HepG2 (cell line): ENCODE measurements around the gene ADD2. TPM values are rescaled to one million over a fixed set of nuclear protein-coding genes. Genes with fewer than 3 reads are reported as not detected.

Experiments
- TIGD3 ChIP-seq: sonication (generic); formaldehyde crosslinking; IDR thresholded peaks from 2 replicates; pipeline ENCODE4 v1.5.1; 2020; ENCODE audit warnings: mild to moderate bottlenecking, missing genetic modification reagents, borderline replicate concordance
- TOPORS ChIP-seq: sonication (generic); formaldehyde crosslinking; IDR thresholded peaks from 2 replicates; pipeline ENCODE4 v1.8.0; 2023; ENCODE audit warnings: mild to moderate bottlenecking, missing genetic modification reagents
- ZBTB7B ChIP-seq: sonication (generic); formaldehyde crosslinking; IDR thresholded peaks from 2 replicates; pipeline ENCODE4 v1.4.0; 2020; ENCODE audit warnings: missing genetic modification reagents
- ZNF260 ChIP-seq: sonication (generic); formaldehyde crosslinking; IDR thresholded peaks from 2 replicates; pipeline ENCODE4 v1.4.0; 2020; ENCODE audit warnings: missing genetic modification reagents, low read depth, mild to moderate bottlenecking, borderline replicate concordance
- ZNF407 ChIP-seq: sonication (generic); formaldehyde crosslinking; IDR thresholded peaks from one replicate; pipeline ENCODE4 v1.5.1; 2020; ENCODE audit warnings: mild to moderate bottlenecking, missing genetic modification reagents; ENCODE audit errors: not compliant biosample characterization
- ZNF512 ChIP-seq: sonication (generic); formaldehyde crosslinking; IDR thresholded peaks from 2 replicates; pipeline ENCODE4 v1.4.0; 2020; ENCODE audit warnings: mild to moderate bottlenecking, missing genetic modification reagents
- polyA plus RNA-seq, 8 experiments: library from polyadenylated mRNA; depleted of rRNA in 3 of 8; stranded (reverse) in 7 of 8; unstranded in 1 of 8; fragments of >200 nt; fragmentation: Illumina TruSeq in 4 of 8; extraction: Trizol in 4 of 8; gene quantifications; 2 replicates each; pipeline versions ENCODE4 v1.2.1 to v1.2.3, GENCODE V29; 2011 to 2016; ENCODE audit warnings: low read depth in 4 of 8, missing spikeins in 1 of 8, mixed read lengths in 1 of 8; ENCODE audit not compliant: insufficient read depth in 1 of 8
- total RNA-seq, 5 experiments: library from RNA; depleted of rRNA; stranded (reverse); fragments of >200 nt; fragmentation: Illumina TruSeq; extraction: Trizol; gene quantifications; 2 replicates each; pipeline ENCODE4 v1.2.3, GENCODE V29; 2016; ENCODE audit warnings: low read depth in 1 of 5
- TF ChIP-seq, protein P1 (sequence below): sonication (generic); formaldehyde crosslinking; IDR thresholded peaks from 2 replicates; pipeline ENCODE4 v1.4.0; 2020; ENCODE audit warnings: missing genetic modification reagents
- TF ChIP-seq, protein P2 (sequence below): sonication (generic); formaldehyde crosslinking; IDR thresholded peaks from 2 replicates; pipeline ENCODE4 v1.5.0; 2020; ENCODE audit warnings: mild to moderate bottlenecking, missing genetic modification reagents, moderate library complexity

ADD2 gene
- total and polyA plus RNA-seq, 2 of the 13 experiments (the other 11 are each of a cell fraction or from before 2014, with no cell fraction given): 0.05 to 0.13 TPM

DNA sequence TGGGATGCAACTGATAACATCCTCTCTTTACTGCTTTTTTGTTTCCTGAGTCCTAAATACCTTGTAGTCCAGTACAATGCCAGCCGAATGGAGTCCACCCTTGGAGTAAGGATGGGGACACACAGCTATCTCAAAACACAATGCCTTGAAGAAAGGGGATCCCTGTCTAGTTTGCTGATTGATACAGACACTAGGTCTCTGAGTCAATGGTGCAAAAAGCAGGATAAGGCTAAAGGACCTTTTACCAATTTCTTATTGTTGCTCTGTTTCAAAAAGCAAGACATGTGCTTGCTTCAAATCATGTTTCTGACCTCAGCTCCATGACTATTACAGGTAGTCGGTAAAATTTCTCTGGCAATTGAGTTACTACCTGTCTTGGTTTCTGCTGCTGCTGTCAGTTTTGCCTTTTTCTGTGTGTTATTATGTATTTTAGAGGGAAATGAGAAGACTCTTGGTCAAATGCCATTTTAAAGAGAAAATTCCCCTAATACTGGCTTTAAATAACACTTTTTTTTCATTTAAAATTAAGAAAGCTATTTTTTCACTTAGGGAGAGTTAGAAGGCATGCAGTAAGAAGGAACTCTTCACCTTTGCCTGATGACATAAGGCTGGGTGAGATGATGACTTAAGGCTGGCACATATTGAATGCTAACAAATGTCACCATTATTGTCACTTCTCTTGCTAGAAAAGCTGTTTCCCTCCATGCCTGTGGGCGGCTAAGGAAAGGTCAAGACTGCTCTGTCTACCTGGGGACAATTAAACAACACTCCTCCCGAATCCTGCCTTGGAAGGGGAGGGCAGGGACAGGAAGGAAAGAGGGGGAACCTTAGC is 27.4 kb upstream of the ADD2 start (continued):
- TF ChIP-seq, protein P1, sequence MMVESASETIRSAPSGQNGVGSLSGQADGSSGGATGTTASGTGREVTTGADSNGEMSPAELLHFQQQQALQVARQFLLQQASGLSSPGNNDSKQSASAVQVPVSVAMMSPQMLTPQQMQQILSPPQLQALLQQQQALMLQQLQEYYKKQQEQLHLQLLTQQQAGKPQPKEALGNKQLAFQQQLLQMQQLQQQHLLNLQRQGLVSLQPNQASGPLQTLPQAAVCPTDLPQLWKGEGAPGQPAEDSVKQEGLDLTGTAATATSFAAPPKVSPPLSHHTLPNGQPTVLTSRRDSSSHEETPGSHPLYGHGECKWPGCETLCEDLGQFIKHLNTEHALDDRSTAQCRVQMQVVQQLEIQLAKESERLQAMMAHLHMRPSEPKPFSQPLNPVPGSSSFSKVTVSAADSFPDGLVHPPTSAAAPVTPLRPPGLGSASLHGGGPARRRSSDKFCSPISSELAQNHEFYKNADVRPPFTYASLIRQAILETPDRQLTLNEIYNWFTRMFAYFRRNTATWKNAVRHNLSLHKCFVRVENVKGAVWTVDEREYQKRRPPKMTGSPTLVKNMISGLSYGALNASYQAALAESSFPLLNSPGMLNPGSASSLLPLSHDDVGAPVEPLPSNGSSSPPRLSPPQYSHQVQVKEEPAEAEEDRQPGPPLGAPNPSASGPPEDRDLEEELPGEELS: no peak
- TF ChIP-seq ZNF407 (CRISPR knock-in tag) (no peak), TOPORS (CRISPR knock-in tag) (no peak), ZNF260 (CRISPR knock-in tag) (no peak), ZNF512 (CRISPR knock-in tag) (no peak), ZBTB7B (CRISPR knock-in tag) (no peak), TIGD3 (CRISPR knock-in tag) (no peak)
- TF ChIP-seq, protein P2, sequence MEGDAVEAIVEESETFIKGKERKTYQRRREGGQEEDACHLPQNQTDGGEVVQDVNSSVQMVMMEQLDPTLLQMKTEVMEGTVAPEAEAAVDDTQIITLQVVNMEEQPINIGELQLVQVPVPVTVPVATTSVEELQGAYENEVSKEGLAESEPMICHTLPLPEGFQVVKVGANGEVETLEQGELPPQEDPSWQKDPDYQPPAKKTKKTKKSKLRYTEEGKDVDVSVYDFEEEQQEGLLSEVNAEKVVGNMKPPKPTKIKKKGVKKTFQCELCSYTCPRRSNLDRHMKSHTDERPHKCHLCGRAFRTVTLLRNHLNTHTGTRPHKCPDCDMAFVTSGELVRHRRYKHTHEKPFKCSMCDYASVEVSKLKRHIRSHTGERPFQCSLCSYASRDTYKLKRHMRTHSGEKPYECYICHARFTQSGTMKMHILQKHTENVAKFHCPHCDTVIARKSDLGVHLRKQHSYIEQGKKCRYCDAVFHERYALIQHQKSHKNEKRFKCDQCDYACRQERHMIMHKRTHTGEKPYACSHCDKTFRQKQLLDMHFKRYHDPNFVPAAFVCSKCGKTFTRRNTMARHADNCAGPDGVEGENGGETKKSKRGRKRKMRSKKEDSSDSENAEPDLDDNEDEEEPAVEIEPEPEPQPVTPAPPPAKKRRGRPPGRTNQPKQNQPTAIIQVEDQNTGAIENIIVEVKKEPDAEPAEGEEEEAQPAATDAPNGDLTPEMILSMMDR: no peak
